Fibroblast of lung (primary cell): Measurements from ENCODE around the gene ZBTB4. TPM values are rescaled to one million over a fixed set of nuclear protein-coding genes. Genes with fewer than 3 reads are reported as not detected.

ENCODE experiments used
- DNase-seq, 2 donors: peaks; one replicate each; pipeline versions ENCODE4 v3.0.0 to v3.0.0-alpha.2; 2010; ENCODE audit warnings: low read depth in 2 of 2
- H2AFZ ChIP-seq: 2 replicates; pipeline ENCODE4 v1.5.1; 2012; ENCODE audit warnings: low read length, control low read depth, inconsistent platforms
- H3K27ac ChIP-seq: 2 replicates; pipeline ENCODE4 v1.5.1; 2011; ENCODE audit warnings: low read length, control low read depth; ENCODE audit not compliant: insufficient read depth
- H3K27me3 ChIP-seq: 2 replicates; pipeline ENCODE4 v1.5.1; 2011; ENCODE audit warnings: mild to moderate bottlenecking, low read length; ENCODE audit not compliant: control insufficient read depth, insufficient read depth
- H3K36me3 ChIP-seq: 2 replicates; pipeline ENCODE4 v1.5.1; 2011; ENCODE audit warnings: low read length; ENCODE audit not compliant: control insufficient read depth, insufficient read depth
- H3K4me1 ChIP-seq: 2 replicates; pipeline ENCODE4 v1.5.1; 2011; ENCODE audit warnings: low read length; ENCODE audit not compliant: control insufficient read depth, insufficient read depth; ENCODE audit errors: extremely low read depth
- H3K4me2 ChIP-seq: 2 replicates; pipeline ENCODE4 v1.5.1; 2011; ENCODE audit warnings: low read length, control low read depth; ENCODE audit not compliant: insufficient read depth; ENCODE audit errors: extremely low read depth
- H3K4me3 ChIP-seq, 4 experiments: fragments of 200-600 bp in 1 of 4; sonication (generic) in 1 of 4; replicated peaks in 1 of 4; 2 replicates each; pipeline ENCODE4 v1.5.1; 2011 to 2016; ENCODE audit warnings: low read length in 4 of 4, low read depth in 3 of 4, mild to moderate bottlenecking in 3 of 4, control low read depth in 2 of 4, inconsistent platforms in 1 of 4, mixed read lengths in 1 of 4; ENCODE audit not compliant: insufficient read depth in 1 of 4; ENCODE audit errors: control extremely low read depth in 1 of 4
- H3K79me2 ChIP-seq: 2 replicates; pipeline ENCODE4 v1.5.1; 2012; ENCODE audit warnings: mild to moderate bottlenecking, low read length, inconsistent platforms; ENCODE audit not compliant: control insufficient read depth, insufficient read depth
- H3K9ac ChIP-seq: 2 replicates; pipeline ENCODE4 v1.5.1; 2011; ENCODE audit warnings: mild to moderate bottlenecking, low read length, control low read depth; ENCODE audit not compliant: insufficient read depth
- H3K9me3 ChIP-seq: 2 replicates; pipeline ENCODE4 v1.5.1; 2012; ENCODE audit warnings: low read depth, low read length; ENCODE audit not compliant: control insufficient read depth, insufficient read depth
- H4K20me1 ChIP-seq: 2 replicates; pipeline ENCODE4 v1.5.1; 2011; ENCODE audit warnings: low read length; ENCODE audit not compliant: control insufficient read depth, insufficient read depth; ENCODE audit errors: extremely low read depth
- CTCF ChIP-seq, 2 donors: IDR thresholded peaks in 1 of 2; conservative IDR thresholded peaks in 1 of 2; 1 replicate in 1 of 2; 2 replicates in 1 of 2; pipeline ENCODE4 v1.5.1; 2011 to 2012; ENCODE audit warnings: low read length in 2 of 2, control low read depth in 1 of 2, inconsistent platforms in 1 of 2, low read depth in 1 of 2, mild to moderate bottlenecking in 1 of 2
- EZH2 ChIP-seq: IDR thresholded peaks from 2 replicates; pipeline ENCODE4 v1.5.1; 2012; ENCODE audit warnings: low read length, control low read depth, mild to moderate bottlenecking; ENCODE audit errors: missing control alignments
- polyA plus RNA-seq, 2 donors: library from polyadenylated mRNA; depleted of rRNA in 1 of 2; stranded (reverse) in 1 of 2; unstranded in 1 of 2; fragments of >200 nt; gene quantifications; 2 replicates each; pipeline ENCODE4 v1.2.1, GENCODE V29; 2011 to 2012; ENCODE audit warnings: missing spikeins in 1 of 2
- total RNA-seq: library from RNA; depleted of rRNA; stranded (reverse); fragments of >200 nt; gene quantifications from 2 replicates; pipeline ENCODE4 v1.2.1, GENCODE V29; 2014

ZBTB4 gene
- total and polyA plus RNA-seq, 2 donors (not counting 1 experiment from before 2014, with no cell fraction given) = 21.3 to 29.9 TPM

DNA sequence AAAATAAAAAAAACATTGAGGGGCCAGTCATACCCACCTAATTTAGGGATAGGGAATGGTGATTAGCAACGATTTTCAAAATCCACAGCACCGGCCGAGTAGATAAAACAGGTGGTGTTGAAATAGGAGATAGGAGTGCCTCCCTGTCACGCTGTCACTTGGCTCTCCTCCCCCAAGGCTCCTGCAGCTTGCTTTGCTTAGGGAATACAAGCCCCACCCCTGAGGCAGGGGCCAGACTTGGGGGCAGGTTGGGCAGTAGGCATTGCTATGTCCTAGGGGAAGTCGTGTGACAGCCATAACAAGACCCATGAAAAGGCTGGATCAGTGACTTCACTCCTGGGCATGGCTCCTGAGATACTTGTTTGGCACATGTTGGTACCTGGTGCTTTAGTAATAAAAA lies 30.5 kb upstream of the ZBTB4 start:
- no peak overlapping the region for H3K4me3 ChIP-seq
- H3K4me1 ChIP-seq = no peaks in the 10 kb centered on the region
- no peak overlapping the region for H2AFZ ChIP-seq
- TF ChIP-seq EZH2 (no peak), CTCF (conservative IDR thresholded peaks at IDR 0.05 in 1 of 2, IDR thresholded peaks at IDR 0.05 in 1 of 2; ENCODE audit: low read depth in 1 of 2, low read length in 2 of 2) (no peak)
- DNase-seq = no peak
- peaks cover 42% of the 10 kb centered on the region for H3K36me3 ChIP-seq
- H4K20me1 ChIP-seq = no peaks in the 10 kb centered on the region
- no peak overlapping the region for H3K9ac ChIP-seq
- no peaks in the 10 kb centered on the region for H3K9me3 ChIP-seq
- H3K27ac ChIP-seq = no peak overlapping the region
- no peaks in the 10 kb centered on the region for H3K27me3 ChIP-seq
- no peaks in the 10 kb centered on the region for H3K79me2 ChIP-seq
- no peak overlapping the region for H3K4me2 ChIP-seq

DNA sequence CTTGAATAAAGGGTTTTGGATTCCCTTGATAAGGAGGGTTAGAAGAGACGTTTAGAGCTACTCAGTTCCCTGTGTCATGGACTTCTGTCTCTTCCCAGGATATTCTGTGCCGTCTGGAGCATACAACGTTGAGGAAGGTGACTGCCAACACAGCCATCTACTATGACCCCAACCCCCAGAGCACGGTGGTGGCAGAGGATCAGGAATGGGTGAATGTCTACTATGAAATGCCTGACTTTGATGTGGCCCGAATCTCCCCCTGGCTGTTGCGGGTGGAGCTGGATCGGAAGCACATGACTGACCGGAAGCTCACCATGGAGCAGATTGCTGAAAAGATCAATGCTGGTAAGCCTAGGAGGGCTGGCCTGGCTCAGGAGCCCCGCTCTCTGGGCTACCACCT lies 29.4 kb upstream of the ZBTB4 start:
- peaks cover 39% of the 10 kb centered on the region for H3K36me3 ChIP-seq
- H3K27ac ChIP-seq = no peak overlapping the region
- no peak for DNase-seq
- no peak overlapping the region for H2AFZ ChIP-seq
- H3K27me3 ChIP-seq = no peaks in the 10 kb centered on the region
- H3K4me2 ChIP-seq = no peak overlapping the region
- no peaks in the 10 kb centered on the region for H3K4me1 ChIP-seq
- H3K9me3 ChIP-seq = no peaks in the 10 kb centered on the region
- H3K4me3 ChIP-seq = no peak overlapping the region
- H3K9ac ChIP-seq = no peak overlapping the region
- H4K20me1 ChIP-seq = no peaks in the 10 kb centered on the region
- no peaks in the 10 kb centered on the region for H3K79me2 ChIP-seq
- no peak for TF ChIP-seq EZH2
- TF ChIP-seq CTCF (conservative IDR thresholded peaks at IDR 0.05 in 1 of 2, IDR thresholded peaks at IDR 0.05 in 1 of 2; ENCODE audit: low read depth in 1 of 2, low read length in 2 of 2) = no peak

GRCh38 chr17:7508145-7508544 lies 28.7 kb upstream of the ZBTB4 start:
- H3K27me3 ChIP-seq = no peaks in the 10 kb centered on the region
- no peak overlapping the region for H2AFZ ChIP-seq
- H3K36me3 ChIP-seq = peaks cover 39% of the 10 kb centered on the region
- H3K4me2 ChIP-seq = no peak overlapping the region
- no peak overlapping the region for H3K9ac ChIP-seq
- H3K9me3 ChIP-seq = no peaks in the 10 kb centered on the region
- H4K20me1 ChIP-seq = no peaks in the 10 kb centered on the region
- H3K79me2 ChIP-seq = no peaks in the 10 kb centered on the region
- no peak overlapping the region for H3K4me3 ChIP-seq
- H3K4me1 ChIP-seq = no peaks in the 10 kb centered on the region
- DNase-seq = no peak
- H3K27ac ChIP-seq = no peak overlapping the region
- TF ChIP-seq CTCF (conservative IDR thresholded peaks at IDR 0.05 in 1 of 2, IDR thresholded peaks at IDR 0.05 in 1 of 2; ENCODE audit: low read depth in 1 of 2, low read length in 2 of 2) (no peak), EZH2 (no peak)
